Kidney capillary endothelial cell (primary cell): ENCODE measurements around the gene PGPEP1.
"Not testable (repeated sequence)": the region's sequence is repeated elsewhere in the genome, so short reads cannot be mapped to it uniquely, and the experiment has no call there.

Experiments
- DNase-seq: peaks from one replicate; pipeline ENCODE4 v3.0.0-alpha.2; 2018; ENCODE audit warnings: low spot score

PGPEP1 gene

GRCh38 chr19:18308051-18308947 lies 32.1 kb upstream of the PGPEP1 start:
- no peak for DNase-seq

GRCh38 chr19:18308948-18309325 lies 31.5 kb upstream of the PGPEP1 start:
- DNase-seq, result no peak

DNA sequence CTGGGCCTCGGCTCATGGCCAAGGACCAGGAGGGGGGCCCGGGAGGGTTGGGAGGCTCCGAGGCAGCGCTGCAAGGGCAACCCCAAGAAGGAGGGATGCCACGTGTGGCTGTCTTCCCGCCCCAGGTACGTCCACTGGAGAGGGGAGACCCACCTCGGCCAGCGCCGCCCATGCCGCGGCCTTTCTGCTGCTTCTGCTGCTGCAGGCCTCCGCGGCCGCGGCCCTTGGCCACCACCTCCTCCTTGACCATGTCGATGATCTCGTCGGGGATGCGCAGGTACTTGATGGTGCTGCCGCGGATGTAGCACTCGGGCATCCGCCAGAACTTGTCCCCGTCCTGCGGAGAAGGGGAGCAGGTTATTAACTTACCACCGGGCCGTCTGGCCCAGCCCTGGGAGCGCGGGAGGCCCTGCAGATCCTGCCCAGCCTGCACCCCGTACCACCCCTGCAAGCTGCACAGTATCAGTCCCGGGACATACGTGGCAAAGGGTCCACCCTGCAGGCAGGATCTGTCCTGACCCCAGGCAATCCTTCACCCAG lies 30.8 kb upstream of the PGPEP1 start:
- no peak for DNase-seq

GRCh38 chr19:18310118-18310909 lies 30.1 kb upstream of the PGPEP1 start:
- DNase-seq, result no peak

DNA sequence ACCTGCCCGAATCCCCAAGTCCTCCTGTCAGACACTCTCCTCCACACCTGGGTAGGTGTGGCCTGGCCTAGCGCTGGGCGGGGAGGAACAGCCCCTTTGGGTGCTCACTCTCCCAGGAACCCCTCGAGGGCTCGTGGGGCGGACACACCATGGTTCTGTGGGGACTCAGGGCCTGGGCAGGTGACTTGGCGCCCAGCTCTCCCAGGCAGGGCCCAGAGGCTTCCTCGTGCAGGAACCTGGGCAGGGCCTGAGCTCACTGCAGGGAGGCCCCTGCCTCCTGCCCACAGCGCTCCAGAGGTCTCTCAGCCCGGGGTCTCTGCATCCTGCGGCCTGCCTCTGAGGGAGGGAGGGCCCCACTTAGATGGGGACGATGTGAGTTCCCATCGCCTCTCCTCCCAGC lies 29.4 kb upstream of the PGPEP1 start:
- no peak for DNase-seq

- DNase-seq, result no peak
These were observed 28.8 kb upstream of the PGPEP1 start for GRCh38 chr19:18311502-18312091.

DNA sequence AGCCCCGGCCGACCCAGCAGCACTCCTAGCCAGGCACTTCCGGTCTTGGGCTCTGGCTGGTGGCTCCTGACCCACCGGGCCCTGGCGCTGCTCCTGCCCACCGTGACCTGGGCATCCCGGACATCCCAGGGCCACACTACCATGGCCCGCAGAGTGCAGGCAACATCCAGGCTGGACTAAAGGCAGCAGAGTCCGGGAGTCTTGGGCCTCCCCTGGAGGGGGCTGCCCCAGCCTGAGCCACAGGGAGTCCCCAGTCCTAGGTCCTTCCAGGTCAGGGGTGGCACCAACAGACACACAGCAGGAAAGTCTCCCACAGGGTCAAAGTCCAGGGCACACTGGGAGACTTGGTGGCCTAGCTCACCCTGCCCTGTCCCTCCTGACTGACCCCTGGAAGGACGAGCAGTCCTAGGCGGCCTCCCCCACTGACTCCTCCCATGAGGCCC lies 28.3 kb upstream of the PGPEP1 start:
- DNase-seq, result no peak

DNA sequence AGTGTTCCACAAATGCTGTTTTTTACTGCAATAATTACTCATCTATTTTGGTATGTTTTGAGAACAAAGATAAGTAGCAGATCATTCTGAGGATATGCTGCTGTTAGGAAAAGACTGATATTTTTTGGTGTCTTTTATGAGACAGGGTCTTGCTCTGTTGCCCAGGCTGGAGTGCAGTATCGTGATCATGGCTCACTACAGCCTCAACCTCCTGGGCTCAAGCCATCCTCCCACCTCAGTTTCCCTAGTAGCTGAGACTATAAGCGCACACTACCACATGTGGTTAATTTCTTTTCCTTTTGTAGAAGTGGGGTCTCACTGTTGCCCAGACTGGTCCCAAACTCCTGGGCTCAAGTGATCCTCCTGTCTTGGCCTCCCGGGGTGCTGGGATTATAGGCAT lies 27.0 kb upstream of the PGPEP1 start:
- no peak for DNase-seq

- DNase-seq, result peak; percentile 70
These were observed 22.2 kb upstream of the PGPEP1 start for GRCh38 chr19:18317961-18318800.

GRCh38 chr19:18319591-18320135 lies 20.7 kb upstream of the PGPEP1 start:
- no peak for DNase-seq

DNA sequence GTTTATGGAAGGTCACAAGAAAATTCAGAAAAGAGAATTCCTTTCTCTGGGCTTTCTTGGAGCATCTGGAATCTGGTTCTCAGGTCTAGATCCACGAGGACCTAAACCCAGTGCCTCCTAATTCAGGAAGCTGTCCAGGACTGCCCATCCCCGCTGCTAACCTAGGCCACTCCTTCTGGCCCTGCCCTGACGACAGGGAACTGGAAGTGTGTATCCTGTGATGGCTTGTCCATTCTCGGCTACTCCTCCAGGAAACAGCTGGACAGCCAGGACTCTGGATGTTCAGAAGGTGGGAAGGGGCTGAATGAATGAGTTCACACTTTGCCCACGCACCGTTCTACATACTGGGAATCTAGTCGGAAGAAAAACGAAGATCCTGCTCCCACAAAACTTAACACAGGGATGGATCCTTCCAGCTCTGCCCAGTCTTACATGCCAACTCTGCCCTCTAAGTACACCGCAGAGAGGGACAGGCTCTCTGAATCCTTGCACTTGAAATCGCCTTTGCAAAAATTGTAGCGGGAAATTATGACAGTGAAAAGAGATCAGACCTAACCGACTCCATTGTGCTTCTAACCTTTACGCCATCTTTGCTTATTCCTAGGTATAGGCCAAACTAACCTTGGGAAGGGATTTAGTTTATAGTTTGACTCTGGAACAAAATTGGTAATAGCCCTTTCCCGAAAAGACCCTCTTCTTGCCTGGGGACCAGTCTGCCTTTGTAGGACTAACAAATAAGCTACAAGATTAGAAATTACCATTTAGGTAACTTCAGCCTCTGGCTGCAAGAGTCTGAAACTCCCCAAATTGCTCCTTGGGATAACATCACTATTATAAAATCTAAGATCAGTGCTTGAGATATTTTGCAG lies 19.3 kb upstream of the PGPEP1 start:
- peak; percentile 79 for DNase-seq

GRCh38 chr19:18321734-18322102 lies 18.7 kb upstream of the PGPEP1 start:
- DNase-seq, result peak; percentile 23

- peak; percentile 52 for DNase-seq
These were observed 18.1 kb upstream of the PGPEP1 start for GRCh38 chr19:18322318-18322758.

GRCh38 chr19:18322759-18323460 lies 17.5 kb upstream of the PGPEP1 start, which contains the start of gene LSM4:
TSS of gene LSM4 (minus strand) at chr19:18323076. CDS start at chr19:18323020, 56 bp downstream.
- DNase-seq, result peak; percentile 96

GRCh38 chr19:18324373-18324731 lies 16.0 kb upstream of the PGPEP1 start:
- DNase-seq, result not testable (repeated sequence)

- no peak for DNase-seq
These were observed 13.6 kb upstream of the PGPEP1 start for GRCh38 chr19:18326772-18327171.

GRCh38 chr19:18328340-18329034 lies 11.9 kb upstream of the PGPEP1 start:
- DNase-seq, result peak; percentile 96

DNA sequence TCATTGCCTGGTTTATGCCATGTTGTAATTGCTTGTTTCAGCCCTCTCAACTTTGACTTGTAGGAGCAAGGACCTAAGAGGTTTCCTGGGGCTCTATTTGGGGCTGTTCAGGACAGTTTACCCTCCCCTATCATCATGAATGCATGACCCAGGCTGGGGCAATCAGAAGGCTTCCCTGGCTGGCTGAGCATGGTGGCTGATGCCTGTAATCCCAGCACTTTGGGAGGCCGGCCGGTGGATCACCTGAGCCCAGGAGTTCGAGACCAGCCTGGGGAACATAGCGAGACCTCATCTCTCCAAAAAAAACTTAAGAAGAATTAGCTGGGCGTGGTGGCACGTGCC lies 11.4 kb upstream of the PGPEP1 start:
- DNase-seq, result no peak

DNA sequence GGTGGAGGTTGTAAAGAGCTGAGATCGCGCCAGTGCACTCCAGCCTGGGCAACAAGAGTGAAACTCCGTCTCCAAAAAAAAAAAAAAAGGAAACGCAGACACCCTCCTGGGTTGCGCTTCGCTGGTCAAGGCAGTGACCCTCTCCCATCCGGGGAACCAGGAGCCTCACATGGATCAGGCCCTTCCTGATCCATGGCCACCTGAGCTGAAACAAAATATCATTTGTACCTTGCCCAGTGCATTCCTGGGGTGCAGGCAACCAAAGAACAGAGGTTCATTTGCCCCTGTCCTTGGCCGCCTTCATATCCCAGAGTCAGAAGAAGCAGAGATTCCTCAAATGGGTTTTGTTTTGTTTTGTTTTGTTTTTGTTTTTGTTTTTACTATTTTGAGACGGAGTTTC lies 9.5 kb upstream of the PGPEP1 start:
- DNase-seq, result no peak
